DOHH2 (cell line): Measurements from ENCODE around the gene APELA.
"Not testable (repeated sequence)": the region's sequence is repeated elsewhere in the genome, so short reads cannot be mapped to it uniquely, and the experiment has no call there.

ENCODE experiments used
- H3F3A ChIP-seq: fragments of 200-600 bp; sonication (generic), shearing (Covaris generic); 2 replicates; pipeline ENCODE4 v1.6.0; 2016; ENCODE audit warnings: antibody characterized with exemption, mild to moderate bottlenecking; ENCODE audit not compliant: control insufficient read depth, insufficient read depth
- H3K27ac ChIP-seq: fragments of 200-600 bp; sonication (generic); 2 replicates; pipeline ENCODE4 v1.5.1; 2014; ENCODE audit warnings: low read depth, mild to moderate bottlenecking, low read length, moderate library complexity
- H3K27me3 ChIP-seq: fragments of 200-600 bp; sonication (generic); 2 replicates; pipeline ENCODE4 v1.6.1; 2014; ENCODE audit warnings: mild to moderate bottlenecking, low read length, mixed read lengths; ENCODE audit not compliant: control insufficient read depth
- H3K36me3 ChIP-seq: fragments of 200-600 bp; sonication (generic); 2 replicates; pipeline ENCODE4 v1.6.1; 2014; ENCODE audit warnings: mild to moderate bottlenecking, low read length, moderate library complexity, mixed read lengths; ENCODE audit not compliant: control insufficient read depth
- H3K4me1 ChIP-seq: fragments of 200-600 bp; sonication (generic); 2 replicates; pipeline ENCODE4 v1.6.1; 2014; ENCODE audit warnings: mild to moderate bottlenecking, low read length, mixed read lengths; ENCODE audit not compliant: control insufficient read depth
- H3K4me2 ChIP-seq: fragments of 200-600 bp; sonication (generic); 2 replicates; pipeline ENCODE4 v1.6.0; 2014; ENCODE audit warnings: mild to moderate bottlenecking, low read length, moderate library complexity
- H3K4me3 ChIP-seq: fragments of 200-600 bp; sonication (generic); 2 replicates; pipeline ENCODE4 v1.5.1; 2014; ENCODE audit warnings: mild to moderate bottlenecking, low read length, mixed read lengths
- H3K79me2 ChIP-seq: fragments of 200-600 bp; sonication (generic); 2 replicates; pipeline ENCODE4 v1.6.1; 2014; ENCODE audit warnings: mild to moderate bottlenecking, low read length, mixed read lengths; ENCODE audit not compliant: control insufficient read depth
- H3K9me2 ChIP-seq: fragments of 200-600 bp; sonication (generic); replicated peaks from 2 replicates; pipeline ENCODE4 v1.6.1; 2014; ENCODE audit warnings: mild to moderate bottlenecking, low read length, mixed read lengths; ENCODE audit not compliant: control insufficient read depth
- H3K9me3 ChIP-seq: fragments of 200-600 bp; sonication (generic); 2 replicates; pipeline ENCODE4 v1.6.1; 2014; ENCODE audit warnings: antibody characterized with exemption, low read length, mixed read lengths; ENCODE audit not compliant: control insufficient read depth, insufficient read depth
- H4K20me1 ChIP-seq: fragments of 200-600 bp; sonication (generic); 2 replicates; pipeline ENCODE4 v1.6.0; 2014; ENCODE audit warnings: low read depth, mild to moderate bottlenecking, antibody characterized with exemption, low read length, moderate library complexity; ENCODE audit not compliant: control insufficient read depth, insufficient read depth
- CTCF ChIP-seq: fragments of 200-600 bp; sonication (generic); IDR thresholded peaks from one replicate; pipeline ENCODE4 v1.5.1; 2014; ENCODE audit warnings: antibody characterized with exemption, mild to moderate bottlenecking, low read depth, low read length; ENCODE audit not compliant: poor library complexity, severe bottlenecking
- EZH2phosphoT487 ChIP-seq: fragments of 200-600 bp; sonication (generic); IDR thresholded peaks from 2 replicates; pipeline ENCODE4 v1.6.1; 2017; ENCODE audit warnings: borderline replicate concordance, mild to moderate bottlenecking, antibody characterized with exemption, low read length, moderate library complexity, mixed read lengths

The APELA gene

DNA sequence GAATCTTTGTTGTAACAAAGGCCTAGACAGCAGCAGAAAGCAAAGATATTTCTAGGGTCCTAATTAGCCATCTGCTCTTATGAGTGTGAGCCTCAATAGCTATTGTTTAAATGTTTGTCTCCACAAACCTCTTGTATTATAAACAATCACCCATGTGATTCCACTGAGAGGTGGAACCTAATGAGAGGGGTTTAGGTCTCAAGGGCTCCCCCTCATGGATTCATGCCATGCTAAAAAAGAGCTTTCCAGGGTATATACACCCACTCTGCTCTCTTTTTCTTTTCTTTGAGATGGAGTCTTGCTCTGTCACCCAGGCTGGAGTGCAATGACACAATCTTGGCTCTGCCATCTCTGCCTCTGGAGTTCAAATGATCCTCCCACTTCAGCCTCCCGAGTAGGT is 58.4 kb downstream of the APELA start:
- H3K9me3 ChIP-seq, result no peaks in the 10 kb centered on the region
- H3K4me1 ChIP-seq, result no peaks in the 10 kb centered on the region
- TF ChIP-seq EZH2phosphoT487 (no peak), CTCF (no peak)
- no peaks in the 10 kb centered on the region for H4K20me1 ChIP-seq
- no peaks in the 10 kb centered on the region for H3F3A ChIP-seq
- H3K4me2 ChIP-seq, result no peak overlapping the region
- H3K36me3 ChIP-seq, result no peaks in the 10 kb centered on the region
- no peak overlapping the region for H3K4me3 ChIP-seq
- no peak overlapping the region for H3K27ac ChIP-seq
- no peaks in the 10 kb centered on the region for H3K27me3 ChIP-seq
- H3K9me2 ChIP-seq, result no peaks in the 10 kb centered on the region
- H3K79me2 ChIP-seq, result no peaks in the 10 kb centered on the region

- H3K4me3 ChIP-seq, H3K27ac ChIP-seq, H4K20me1 ChIP-seq, H3K4me1 ChIP-seq, H3K9me3 ChIP-seq, H3K79me2 ChIP-seq, H3K9me2 ChIP-seq, H3K36me3 ChIP-seq, H3F3A ChIP-seq, H3K27me3 ChIP-seq, H3K4me2 ChIP-seq: not testable (repeated sequence)
Observed at GRCh38 chr4:164935865-164936606, 59.1 kb downstream of the APELA start.

- no peaks in the 10 kb centered on the region for H3F3A ChIP-seq
- no peak overlapping the region for H3K27ac ChIP-seq
- H3K4me2 ChIP-seq, result no peak overlapping the region
- H4K20me1 ChIP-seq, result no peaks in the 10 kb centered on the region
- TF ChIP-seq EZH2phosphoT487 (no peak), CTCF (peak; percentile 18)
- no peaks in the 10 kb centered on the region for H3K27me3 ChIP-seq
- no peaks in the 10 kb centered on the region for H3K36me3 ChIP-seq
- no peaks in the 10 kb centered on the region for H3K9me2 ChIP-seq
- no peaks in the 10 kb centered on the region for H3K9me3 ChIP-seq
- H3K4me3 ChIP-seq, result no peak overlapping the region
- H3K4me1 ChIP-seq, result no peaks in the 10 kb centered on the region
- no peaks in the 10 kb centered on the region for H3K79me2 ChIP-seq
Observed at GRCh38 chr4:164937576-164938270, 60.7 kb downstream of the APELA start.

- H3K9me3 ChIP-seq, result no peaks in the 10 kb centered on the region
- H3K79me2 ChIP-seq, result no peaks in the 10 kb centered on the region
- TF ChIP-seq CTCF (no peak), EZH2phosphoT487 (no peak)
- no peaks in the 10 kb centered on the region for H3K9me2 ChIP-seq
- no peaks in the 10 kb centered on the region for H3K36me3 ChIP-seq
- no peaks in the 10 kb centered on the region for H3F3A ChIP-seq
- H3K27ac ChIP-seq, result no peak overlapping the region
- no peaks in the 10 kb centered on the region for H3K4me1 ChIP-seq
- no peaks in the 10 kb centered on the region for H4K20me1 ChIP-seq
- H3K4me3 ChIP-seq, result no peak overlapping the region
- H3K27me3 ChIP-seq, result no peaks in the 10 kb centered on the region
- no peak overlapping the region for H3K4me2 ChIP-seq
Observed at GRCh38 chr4:164943192-164943591, 66.2 kb downstream of the APELA start.
